Measurements from ENCODE around the gene TCP10L. TPM values are rescaled to one million over a fixed set of nuclear protein-coding genes. Genes with fewer than 3 reads are reported as not detected.

The TCP10L gene
- total RNA-seq, 1 experiment from 2014 or later, result 3.7 TPM

DNA sequence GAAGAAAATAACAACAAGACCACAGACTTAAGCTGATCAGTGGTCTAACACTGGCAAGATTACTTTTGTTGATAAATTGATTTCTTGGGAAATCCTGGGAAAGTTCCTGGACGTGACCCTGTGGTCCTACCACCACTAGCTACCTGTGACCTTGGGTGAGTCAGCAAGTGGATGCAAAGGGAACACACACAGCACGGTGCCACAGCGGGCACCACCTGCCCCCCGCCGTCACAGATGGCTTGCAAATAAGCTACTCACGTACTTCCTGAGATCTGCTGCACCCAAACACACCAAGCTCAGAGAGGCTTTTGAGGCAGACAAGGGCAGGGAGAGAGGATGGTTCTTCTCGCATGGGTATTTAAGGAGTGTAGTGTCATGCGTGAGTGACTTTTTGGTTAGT, 14.2 kb upstream of the TCP10L start:
- no peak overlapping the region for H3K4me3 ChIP-seq (ENCODE audit: low read depth, low read length, poor library complexity, severe bottlenecking)
- BruUV-seq (replicated peaks), result no TSS peak
- intact Hi-C loops (cut with micrococcal nuclease; ENCODE audit: unreplicated experiment), result no loop called here
- no peaks in the 10 kb centered on the region for H3K27me3 ChIP-seq (replicated peaks; ENCODE audit: insufficient read depth, low read depth, low read length, poor library complexity)
- no peaks in the 10 kb centered on the region for H3K4me1 ChIP-seq (ENCODE audit: insufficient read depth, low read length, poor library complexity, severe bottlenecking)
- H3K36me3 ChIP-seq (ENCODE audit: insufficient read depth, low read length, poor library complexity, severe bottlenecking), result peaks cover 32% of the 10 kb centered on the region
- H3K9me3 ChIP-seq (ENCODE audit: low read depth, low read length, poor library complexity, severe bottlenecking), result no peaks in the 10 kb centered on the region
- DNase-seq (ENCODE audit: low spot score), result no peak
- CTCF ChIA-PET, result no interaction called here
- TF ChIP-seq EZH2 (IDR thresholded peaks at IDR 0.05; ENCODE audit: borderline replicate concordance, low read depth, low read length, poor library complexity, severe bottlenecking), result no peak
- TF ChIP-seq, protein P1, sequence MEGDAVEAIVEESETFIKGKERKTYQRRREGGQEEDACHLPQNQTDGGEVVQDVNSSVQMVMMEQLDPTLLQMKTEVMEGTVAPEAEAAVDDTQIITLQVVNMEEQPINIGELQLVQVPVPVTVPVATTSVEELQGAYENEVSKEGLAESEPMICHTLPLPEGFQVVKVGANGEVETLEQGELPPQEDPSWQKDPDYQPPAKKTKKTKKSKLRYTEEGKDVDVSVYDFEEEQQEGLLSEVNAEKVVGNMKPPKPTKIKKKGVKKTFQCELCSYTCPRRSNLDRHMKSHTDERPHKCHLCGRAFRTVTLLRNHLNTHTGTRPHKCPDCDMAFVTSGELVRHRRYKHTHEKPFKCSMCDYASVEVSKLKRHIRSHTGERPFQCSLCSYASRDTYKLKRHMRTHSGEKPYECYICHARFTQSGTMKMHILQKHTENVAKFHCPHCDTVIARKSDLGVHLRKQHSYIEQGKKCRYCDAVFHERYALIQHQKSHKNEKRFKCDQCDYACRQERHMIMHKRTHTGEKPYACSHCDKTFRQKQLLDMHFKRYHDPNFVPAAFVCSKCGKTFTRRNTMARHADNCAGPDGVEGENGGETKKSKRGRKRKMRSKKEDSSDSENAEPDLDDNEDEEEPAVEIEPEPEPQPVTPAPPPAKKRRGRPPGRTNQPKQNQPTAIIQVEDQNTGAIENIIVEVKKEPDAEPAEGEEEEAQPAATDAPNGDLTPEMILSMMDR (conservative IDR thresholded peaks at IDR 0.05; ENCODE audit: low read depth, low read length), result no peak
- no peak overlapping the region for H3K27ac ChIP-seq (ENCODE audit: low read depth, low read length, poor library complexity, severe bottlenecking)
- POLR2A ChIA-PET (ENCODE audit: low non-redundant PET), result no interaction called here

DNA sequence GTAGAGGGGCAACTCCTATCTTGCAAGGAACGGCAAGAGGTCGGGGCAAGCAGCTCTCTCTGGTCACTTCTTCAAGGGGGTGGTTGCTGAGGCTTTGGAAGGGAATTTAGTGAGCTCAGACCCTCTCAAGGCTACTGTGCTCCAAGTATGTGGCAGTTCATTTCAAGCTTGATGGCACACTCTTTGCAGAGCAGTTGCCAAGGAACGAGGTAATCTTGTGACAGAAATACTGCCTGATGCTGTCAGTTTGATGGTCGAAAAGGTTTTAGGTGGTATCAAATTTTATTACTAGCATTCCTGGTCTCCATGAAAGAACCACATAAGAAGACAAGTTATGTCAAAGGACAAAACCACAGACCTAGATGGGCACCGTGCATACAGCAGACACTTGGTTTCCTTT, 13.8 kb upstream of the TCP10L start:
- ChIA-PET CTCF (interaction anchor here (0.5 kb wide), 1 partner anchor 335 kb away, joined by 8 read pairs; no protein-coding TSS in a partner anchor), POLR2A (ENCODE audit: low non-redundant PET) (no interaction called here)
- no TSS peak for BruUV-seq (replicated peaks)

DNA sequence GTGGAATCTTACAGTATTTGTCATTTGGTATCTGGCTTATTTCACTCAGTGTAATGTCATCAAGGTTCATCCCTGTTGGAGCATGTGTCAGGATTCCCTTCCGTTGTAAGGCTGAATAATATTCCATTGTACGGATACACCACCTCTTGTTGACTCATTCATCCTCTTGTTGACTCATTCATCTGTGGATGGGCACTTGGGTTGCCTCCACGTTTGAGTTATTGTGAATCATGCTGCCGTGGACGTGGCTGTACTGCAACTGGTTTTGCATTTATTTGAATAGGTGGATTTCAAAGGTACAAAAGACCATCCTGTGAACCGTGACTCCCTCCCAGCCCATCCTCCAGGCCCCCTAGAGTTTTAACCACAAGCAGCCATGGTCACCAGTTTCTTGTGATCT, 11.9 kb upstream of the TCP10L start:
- ChIA-PET CTCF (interaction anchor here (0.6 kb wide), 1 partner anchor 124 kb away, joined by 3 read pairs; no protein-coding TSS in a partner anchor), POLR2A (ENCODE audit: low non-redundant PET) (no interaction called here)
- BruUV-seq (replicated peaks), result no TSS peak
- no peak for TF ChIP-seq EZH2 (IDR thresholded peaks at IDR 0.05; ENCODE audit: borderline replicate concordance, low read depth, low read length, poor library complexity, severe bottlenecking)
- TF ChIP-seq, protein P1 (conservative IDR thresholded peaks at IDR 0.05; ENCODE audit: low read depth, low read length), result no peak
- DNase-seq (ENCODE audit: low spot score), result peak; percentile 8
- Histone ChIP-seq H3K27me3 (replicated peaks; ENCODE audit: insufficient read depth, low read depth, low read length, poor library complexity) (no peaks in the 10 kb centered on the region), H3K27ac (ENCODE audit: low read depth, low read length, poor library complexity, severe bottlenecking) (no peak overlapping the region), H3K9me3 (ENCODE audit: low read depth, low read length, poor library complexity, severe bottlenecking) (no peaks in the 10 kb centered on the region), H3K36me3 (ENCODE audit: insufficient read depth, low read length, poor library complexity, severe bottlenecking) (peaks cover 15% of the 10 kb centered on the region), H3K4me3 (ENCODE audit: low read depth, low read length, poor library complexity, severe bottlenecking) (no peak overlapping the region), H3K4me1 (ENCODE audit: insufficient read depth, low read length, poor library complexity, severe bottlenecking) (no peaks in the 10 kb centered on the region)
- intact Hi-C loops (cut with micrococcal nuclease; ENCODE audit: unreplicated experiment), result no loop called here

More for the DNA sequence above, 13.8 kb upstream of the TCP10L start:
- Histone ChIP-seq H3K4me3 (ENCODE audit: low read depth, low read length, poor library complexity, severe bottlenecking) (no peak overlapping the region), H3K36me3 (ENCODE audit: insufficient read depth, low read length, poor library complexity, severe bottlenecking) (peaks cover 28% of the 10 kb centered on the region), H3K27me3 (replicated peaks; ENCODE audit: insufficient read depth, low read depth, low read length, poor library complexity) (no peaks in the 10 kb centered on the region), H3K9me3 (ENCODE audit: low read depth, low read length, poor library complexity, severe bottlenecking) (no peaks in the 10 kb centered on the region), H3K4me1 (ENCODE audit: insufficient read depth, low read length, poor library complexity, severe bottlenecking) (no peaks in the 10 kb centered on the region), H3K27ac (ENCODE audit: low read depth, low read length, poor library complexity, severe bottlenecking) (no peak overlapping the region)
- intact Hi-C loops (cut with micrococcal nuclease; ENCODE audit: unreplicated experiment), result no loop called here
- no peak for DNase-seq (ENCODE audit: low spot score)
- TF ChIP-seq EZH2 (IDR thresholded peaks at IDR 0.05; ENCODE audit: borderline replicate concordance, low read depth, low read length, poor library complexity, severe bottlenecking), result no peak
- TF ChIP-seq, protein P1 (conservative IDR thresholded peaks at IDR 0.05; ENCODE audit: low read depth, low read length), result no peak
